Measurements from ENCODE around the gene ESR2. TPM values are rescaled to one million over a fixed set of nuclear protein-coding genes. Genes with fewer than 3 reads are reported as not detected.
"Not testable (repeated sequence)": the region's sequence is repeated elsewhere in the genome, so short reads cannot be mapped to it uniquely, and the experiment has no call there.

Gene ESR2
- polyA plus RNA-seq, 4 donors: 0.19 to 0.58 TPM; not detected in 2

- FAIRE-seq: no peak
- WGBS, 3 donors: 82 to 87% (median 82%) methylated on average over 10 of the region's 10 CpGs
Observed at GRCh38 chr14:64053694-64054669, 240.2 kb downstream of the ESR2 start.

DNA sequence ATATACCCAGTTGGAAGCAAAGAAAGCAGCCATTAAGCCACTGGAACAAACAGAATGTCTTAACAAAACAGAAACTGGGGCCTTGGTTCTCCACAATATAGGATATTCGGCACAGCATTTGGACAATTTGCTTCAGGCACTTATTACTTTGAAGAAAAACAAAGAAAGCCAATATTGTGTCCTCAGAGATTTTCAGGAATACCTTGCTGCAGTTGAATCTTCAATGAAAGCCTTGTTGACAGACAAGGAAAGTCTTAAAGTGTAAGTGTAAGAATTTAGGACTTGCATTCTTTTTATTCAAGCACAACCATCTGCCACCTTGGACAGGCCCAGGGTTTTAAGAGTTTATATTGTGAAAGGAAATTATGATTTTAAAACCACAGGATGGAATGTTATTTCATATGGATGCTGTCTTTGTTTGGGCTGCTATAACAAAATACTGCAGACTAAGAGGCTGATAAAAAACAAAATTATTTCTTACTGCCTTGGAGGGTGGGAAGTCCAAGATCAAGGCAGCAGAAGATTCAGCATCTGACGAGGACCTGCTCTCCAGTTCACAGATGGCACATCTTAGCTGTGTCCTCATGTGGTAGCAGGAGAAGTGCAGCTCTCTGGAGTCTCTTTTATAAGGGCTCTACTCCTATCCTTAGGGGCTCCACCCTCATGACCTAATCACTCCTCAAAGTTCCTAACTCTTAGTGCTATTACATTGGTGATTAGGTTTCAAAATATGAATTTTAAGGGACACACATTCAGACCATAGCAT lies 244.4 kb downstream of the ESR2 start:
- Histone ChIP-seq H3K27me3 (ENCODE audit: control insufficient read depth in 3 of 3, insufficient read depth in 3 of 3, low read length in 3 of 3) (no peaks in the 10 kb centered on the region), H3K4me3 (ENCODE audit: low read depth in 1 of 3, low read length in 3 of 3) (no peak overlapping the region), H3K4me1 (ENCODE audit: control insufficient read depth in 3 of 3, insufficient read depth in 2 of 3, low read depth in 1 of 3, low read length in 2 of 3) (no peaks in the 10 kb centered on the region), H3K27ac (ENCODE audit: low read depth in 1 of 3, low read length in 2 of 3) (no peak overlapping the region), H3K9me3 (ENCODE audit: control insufficient read depth in 2 of 2, insufficient read depth in 1 of 2, low read depth in 1 of 2, low read length in 1 of 2) (no peaks in the 10 kb centered on the region), H3K36me3 (ENCODE audit: control insufficient read depth in 3 of 3, insufficient read depth in 2 of 3, low read depth in 1 of 3, low read length in 3 of 3) (peaks cover 2 to 17% (median 10%) of the 10 kb centered on the region in 3 donors)
- FAIRE-seq (no peak), DNase-seq (no peak)
- WGBS, 3 donors: 92 to 100% (median 100%) methylated on average over 2 of the region's 2 CpGs

More at GRCh38 chr14:64053694-64054669, 240.2 kb downstream of the ESR2 start:
- Histone ChIP-seq H3K9me3 (ENCODE audit: control insufficient read depth in 2 of 2, insufficient read depth in 1 of 2, low read depth in 1 of 2, low read length in 1 of 2) (no peaks in the 10 kb centered on the region), H3K4me3 (ENCODE audit: low read depth in 1 of 3, low read length in 3 of 3) (no peak overlapping the region), H3K27ac (ENCODE audit: low read depth in 1 of 3, low read length in 2 of 3) (no peak overlapping the region), H3K4me1 (ENCODE audit: control insufficient read depth in 3 of 3, insufficient read depth in 2 of 3, low read depth in 1 of 3, low read length in 2 of 3) (no peaks in the 10 kb centered on the region), H3K27me3 (ENCODE audit: control insufficient read depth in 3 of 3, insufficient read depth in 3 of 3, low read length in 3 of 3) (no peaks in the 10 kb centered on the region), H3K36me3 (ENCODE audit: control insufficient read depth in 3 of 3, insufficient read depth in 2 of 3, low read depth in 1 of 3, low read length in 3 of 3) (peaks cover 2 to 13% (median 13%) of the 10 kb centered on the region in 3 donors)
- no peak for DNase-seq

GRCh38 chr14:64045091-64045490 lies 249.1 kb downstream of the ESR2 start:
- no peak for FAIRE-seq

GRCh38 chr14:64043296-64043695 lies 250.9 kb downstream of the ESR2 start:
- FAIRE-seq; H3K27ac ChIP-seq (ENCODE audit: low read depth in 1 of 3, low read length in 2 of 3); DNase-seq; H3K4me3 ChIP-seq (ENCODE audit: low read depth in 1 of 3, low read length in 3 of 3); H3K27me3 ChIP-seq (ENCODE audit: control insufficient read depth in 3 of 3, insufficient read depth in 3 of 3, low read length in 3 of 3); H3K4me1 ChIP-seq (ENCODE audit: control insufficient read depth in 3 of 3, insufficient read depth in 2 of 3, low read depth in 1 of 3, low read length in 2 of 3): not testable (repeated sequence)
- WGBS, 3 donors: 97 to 98% (median 97%) methylated on average over 6 of the region's 6 CpGs
- Histone ChIP-seq H3K9me3 (ENCODE audit: control insufficient read depth in 2 of 2, insufficient read depth in 1 of 2, low read depth in 1 of 2, low read length in 1 of 2) (peaks cover 0 to 10% of the 10 kb centered on the region in 2 donors), H3K36me3 (ENCODE audit: control insufficient read depth in 3 of 3, insufficient read depth in 2 of 3, low read depth in 1 of 3, low read length in 3 of 3) (peaks cover 0 to 19% (median 2%) of the 10 kb centered on the region in 3 donors)

More at GRCh38 chr14:64045091-64045490, 249.1 kb downstream of the ESR2 start:
- 76 to 85% (median 82%) methylated on average over 2 of the region's 2 CpGs for WGBS, 3 donors
- Histone ChIP-seq H3K4me1 (ENCODE audit: control insufficient read depth in 3 of 3, insufficient read depth in 2 of 3, low read depth in 1 of 3, low read length in 2 of 3) (no peaks in the 10 kb centered on the region), H3K27ac (ENCODE audit: low read depth in 1 of 3, low read length in 2 of 3) (no peak overlapping the region), H3K27me3 (ENCODE audit: control insufficient read depth in 3 of 3, insufficient read depth in 3 of 3, low read length in 3 of 3) (no peaks in the 10 kb centered on the region), H3K4me3 (ENCODE audit: low read depth in 1 of 3, low read length in 3 of 3) (no peak overlapping the region), H3K9me3 (ENCODE audit: control insufficient read depth in 2 of 2, insufficient read depth in 1 of 2, low read depth in 1 of 2, low read length in 1 of 2) (peaks cover 0 to 6% of the 10 kb centered on the region in 2 donors), H3K36me3 (ENCODE audit: control insufficient read depth in 3 of 3, insufficient read depth in 2 of 3, low read depth in 1 of 3, low read length in 3 of 3) (peaks cover 0 to 21% (median 3%) of the 10 kb centered on the region in 3 donors)
- DNase-seq: no peak

DNA sequence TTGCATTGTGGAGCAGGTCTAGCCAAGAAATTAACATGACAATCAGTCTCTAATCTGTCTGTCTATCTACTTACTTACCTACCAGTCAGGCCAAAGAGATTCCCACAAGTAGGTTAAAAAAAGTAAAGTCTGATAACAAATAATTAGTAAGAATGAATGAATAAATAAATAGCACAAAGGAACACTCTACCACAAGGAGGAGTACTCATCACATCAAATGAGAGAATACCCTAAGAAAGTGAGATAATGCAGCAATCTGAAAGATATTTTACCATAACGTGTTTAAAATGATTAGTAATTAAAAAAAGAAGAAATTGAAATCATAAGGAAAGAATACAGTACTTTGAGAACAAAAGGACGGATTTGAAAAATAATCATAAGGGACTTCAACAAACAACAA lies 254.1 kb downstream of the ESR2 start:
- no peak overlapping the region for H3K4me3 ChIP-seq (ENCODE audit: low read depth in 1 of 3, low read length in 3 of 3)
- H3K36me3 ChIP-seq (ENCODE audit: control insufficient read depth in 3 of 3, insufficient read depth in 2 of 3, low read depth in 1 of 3, low read length in 3 of 3): peaks cover 0 to 16% (median under 1%) of the 10 kb centered on the region in 3 donors
- no peaks in the 10 kb centered on the region for H3K27me3 ChIP-seq (ENCODE audit: control insufficient read depth in 3 of 3, insufficient read depth in 3 of 3, low read length in 3 of 3)
- peaks cover 0 to 12% of the 10 kb centered on the region in 2 donors for H3K9me3 ChIP-seq (ENCODE audit: control insufficient read depth in 2 of 2, insufficient read depth in 1 of 2, low read depth in 1 of 2, low read length in 1 of 2)
- DNase-seq (no peak), FAIRE-seq (no peak)
- H3K4me1 ChIP-seq (ENCODE audit: control insufficient read depth in 3 of 3, insufficient read depth in 2 of 3, low read depth in 1 of 3, low read length in 2 of 3): no peaks in the 10 kb centered on the region
- 93 to 97% (median 96%) methylated on average over 2 of the region's 2 CpGs for whole genome bisulfite sequencing, 3 donors
- no peak overlapping the region for H3K27ac ChIP-seq (ENCODE audit: low read depth in 1 of 3, low read length in 2 of 3)

- H3K27ac ChIP-seq (ENCODE audit: low read depth in 1 of 3, low read length in 2 of 3): no peak overlapping the region
- peaks cover 0 to 15% (median 1%) of the 10 kb centered on the region in 3 donors for H3K36me3 ChIP-seq (ENCODE audit: control insufficient read depth in 3 of 3, insufficient read depth in 2 of 3, low read depth in 1 of 3, low read length in 3 of 3)
- 93 to 97% (median 95%) methylated on average over 4 of the region's 5 CpGs for WGBS, 3 donors
- H3K4me1 ChIP-seq (ENCODE audit: control insufficient read depth in 3 of 3, insufficient read depth in 2 of 3, low read depth in 1 of 3, low read length in 2 of 3): no peaks in the 10 kb centered on the region
- H3K9me3 ChIP-seq (ENCODE audit: control insufficient read depth in 2 of 2, insufficient read depth in 1 of 2, low read depth in 1 of 2, low read length in 1 of 2): peaks cover 0 to 12% of the 10 kb centered on the region in 2 donors
- no peak overlapping the region for H3K4me3 ChIP-seq (ENCODE audit: low read depth in 1 of 3, low read length in 3 of 3)
- H3K27me3 ChIP-seq (ENCODE audit: control insufficient read depth in 3 of 3, insufficient read depth in 3 of 3, low read length in 3 of 3): no peaks in the 10 kb centered on the region
- FAIRE-seq (no peak), DNase-seq (no peak)
Observed at GRCh38 chr14:64038841-64039542, 255.2 kb downstream of the ESR2 start.

GRCh38 chr14:64037869-64038745 lies 256.1 kb downstream of the ESR2 start:
- not testable (repeated sequence) for FAIRE-seq; H3K36me3 ChIP-seq (ENCODE audit: control insufficient read depth in 3 of 3, insufficient read depth in 2 of 3, low read depth in 1 of 3, low read length in 3 of 3); H3K9me3 ChIP-seq (ENCODE audit: control insufficient read depth in 2 of 2, insufficient read depth in 1 of 2, low read depth in 1 of 2, low read length in 1 of 2); H3K27me3 ChIP-seq (ENCODE audit: control insufficient read depth in 3 of 3, insufficient read depth in 3 of 3, low read length in 3 of 3); H3K4me1 ChIP-seq (ENCODE audit: control insufficient read depth in 3 of 3, insufficient read depth in 2 of 3, low read depth in 1 of 3, low read length in 2 of 3); H3K4me3 ChIP-seq (ENCODE audit: low read depth in 1 of 3, low read length in 3 of 3); H3K27ac ChIP-seq (ENCODE audit: low read depth in 1 of 3, low read length in 2 of 3); DNase-seq
- whole genome bisulfite sequencing, 3 donors: 98% methylated on average over 36 to 64 of the region's 66 CpGs

All from small intestine (tissue), 7 donors.